Lower lobe of right lung (tissue), 2 donors: ENCODE data around the gene HSPA1L. TPM values are rescaled to one million over a fixed set of nuclear protein-coding genes. Genes with fewer than 3 reads are reported as not detected.
"Not testable (repeated sequence)": the region's sequence is repeated elsewhere in the genome, so short reads cannot be mapped to it uniquely, and the experiment has no call there.

Experiments
- ATAC-seq, 2 donors: fragments of 200-7000 bp; cut with Tn5 transposase; one replicate each; pipeline ENCODE4 v1.9.1; 2020 to 2022; ENCODE audit warnings: mild to moderate bottlenecking in 2 of 2, moderate library complexity in 2 of 2
- DNase-seq: peaks from one replicate; pipeline ENCODE4 v3.0.0-alpha.2; 2020
- H3K27ac ChIP-seq: fragments of 200-600 bp; one replicate; pipeline ENCODE4 v1.8.0; 2022
- H3K27me3 ChIP-seq: fragments of 200-600 bp; one replicate; pipeline ENCODE4 v1.8.0; 2022; ENCODE audit warnings: low read depth
- H3K36me3 ChIP-seq: fragments of 200-600 bp; one replicate; pipeline ENCODE4 v1.8.0; 2022; ENCODE audit warnings: mild to moderate bottlenecking
- H3K4me1 ChIP-seq: fragments of 200-600 bp; one replicate; pipeline ENCODE4 v1.8.0; 2022
- H3K4me3 ChIP-seq: fragments of 200-600 bp; one replicate; pipeline ENCODE4 v1.8.0; 2022; ENCODE audit warnings: mild to moderate bottlenecking
- H3K9me3 ChIP-seq: fragments of 200-600 bp; one replicate; pipeline ENCODE4 v1.8.0; 2022
- CTCF ChIP-seq: fragments of 200-600 bp; IDR thresholded peaks from one replicate; pipeline ENCODE4 v1.8.0; 2022; ENCODE audit warnings: antibody characterized with exemption, mild to moderate bottlenecking
- intact Hi-C: fragments of 100-400 bp; cut with DNase I; formaldehyde crosslinking; loops from one replicate; pipeline ENCODE4 v1.11.0; 2022
- total RNA-seq: library from RNA; stranded (reverse); fragmentation: NEBNext Ultra II Directional; extraction: Animal tissue kit (Norgen Biotek cat#: 25700); gene quantifications from one replicate; pipeline ENCODE4 v1.2.1, GENCODE V29; 2021
- donor health status: DM: no; HTN: yes; CAD: no; lungs with severe emphysema.

HSPA1L gene
- total RNA-seq, 1 donor from 2014 or later = 2.5 TPM

GRCh38 chr6:31861150-31861549, 46.1 kb upstream of the HSPA1L start:
- no peak for DNase-seq
- Histone ChIP-seq H3K4me3 (no peak overlapping the region), H3K4me1 (peaks cover 25% of the 10 kb centered on the region), H3K9me3 (no peaks in the 10 kb centered on the region), H3K27ac (no peak overlapping the region), H3K36me3 (peaks cover 48% of the 10 kb centered on the region), H3K27me3 (no peaks in the 10 kb centered on the region)
- no peak for ATAC-seq
- TF ChIP-seq CTCF = no peak
- intact Hi-C loops = no loop called here

DNA sequence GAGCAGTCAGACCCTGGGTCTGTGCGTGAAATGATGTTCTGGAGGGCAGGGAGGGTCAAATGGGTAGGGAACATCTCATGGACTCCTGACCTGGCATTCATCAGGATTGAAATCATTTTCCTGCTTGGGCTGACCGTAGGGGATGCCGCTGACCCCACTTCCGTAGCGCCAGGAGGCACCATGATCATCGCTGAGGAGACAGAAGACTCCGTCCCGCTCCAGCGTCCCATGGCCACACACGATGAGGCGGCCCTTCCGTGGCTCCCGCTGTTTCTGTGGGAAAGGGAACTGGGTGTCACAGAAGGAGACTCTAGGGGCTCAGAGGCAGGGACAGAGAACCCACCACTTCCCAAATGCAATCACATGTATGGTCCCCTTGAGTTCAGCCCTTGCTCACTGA, 45.3 kb upstream of the HSPA1L start:
- intact Hi-C loops = no loop called here
- no peaks in the 10 kb centered on the region for H3K27me3 ChIP-seq
- H3K9me3 ChIP-seq = no peaks in the 10 kb centered on the region
- H3K4me1 ChIP-seq = peaks cover 25% of the 10 kb centered on the region
- ATAC-seq (no peak), DNase-seq (no peak)
- no peak overlapping the region for H3K4me3 ChIP-seq
- peaks cover 48% of the 10 kb centered on the region for H3K36me3 ChIP-seq
- no peak for TF ChIP-seq CTCF
- H3K27ac ChIP-seq = no peak overlapping the region

DNA sequence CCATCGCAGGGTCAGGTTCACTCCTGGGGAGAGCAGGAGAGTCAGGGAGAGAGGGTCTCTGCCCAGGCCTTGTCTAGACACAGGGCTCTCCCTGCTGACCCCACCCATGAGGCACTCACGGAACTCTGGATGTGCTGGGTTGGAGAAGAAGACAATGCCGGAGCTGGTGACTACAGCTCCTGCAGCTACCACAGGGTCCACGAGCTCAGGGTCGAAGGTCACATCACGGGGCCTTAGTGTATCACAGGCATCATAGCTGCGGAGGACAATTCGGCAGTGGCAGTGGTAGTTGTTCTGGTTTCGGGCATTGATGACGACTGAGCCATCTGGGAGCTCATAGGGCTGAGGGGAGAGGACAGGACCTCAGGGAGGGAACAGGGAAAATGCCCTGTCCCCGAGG, 44.8 kb upstream of the HSPA1L start:
- H3K4me1 ChIP-seq = peaks cover 25% of the 10 kb centered on the region
- H3K36me3 ChIP-seq = peaks cover 48% of the 10 kb centered on the region
- intact Hi-C loops = no loop called here
- no peak overlapping the region for H3K4me3 ChIP-seq
- no peak overlapping the region for H3K27ac ChIP-seq
- H3K27me3 ChIP-seq = no peaks in the 10 kb centered on the region
- H3K9me3 ChIP-seq = no peaks in the 10 kb centered on the region
- ATAC-seq (no peak), DNase-seq (no peak)
- TF ChIP-seq CTCF = no peak

DNA sequence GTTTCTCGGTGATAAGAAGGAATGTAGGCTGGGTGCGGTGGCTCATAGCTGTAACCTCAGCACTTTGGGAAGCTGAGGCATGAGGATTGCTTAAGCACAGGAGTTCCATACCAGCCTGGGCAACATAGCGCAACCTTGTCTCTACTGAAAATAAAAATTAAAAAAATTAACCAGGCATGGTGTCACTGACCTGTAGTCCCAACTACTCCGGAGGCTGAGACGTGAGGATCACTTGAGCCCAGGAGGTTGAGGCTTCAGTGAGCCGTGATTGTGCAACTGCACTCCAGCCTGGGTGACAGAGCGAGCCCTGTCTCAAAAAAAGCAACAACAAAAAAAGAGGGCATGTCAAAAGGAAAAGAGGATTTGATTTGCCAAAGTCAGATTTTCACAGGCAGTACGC, 43.6 kb upstream of the HSPA1L start:
- Histone ChIP-seq H3K4me3 (no peak overlapping the region), H3K36me3 (peaks cover 48% of the 10 kb centered on the region), H3K27ac (no peak overlapping the region), H3K27me3 (no peaks in the 10 kb centered on the region), H3K9me3 (no peaks in the 10 kb centered on the region), H3K4me1 (peaks cover 17% of the 10 kb centered on the region)
- DNase-seq = no peak
- intact Hi-C loops = no loop called here
- TF ChIP-seq CTCF = no peak
- no peak for ATAC-seq

GRCh38 chr6:31857774-31858173, 42.7 kb upstream of the HSPA1L start:
- H3K36me3 ChIP-seq = peaks cover 48% of the 10 kb centered on the region

DNA sequence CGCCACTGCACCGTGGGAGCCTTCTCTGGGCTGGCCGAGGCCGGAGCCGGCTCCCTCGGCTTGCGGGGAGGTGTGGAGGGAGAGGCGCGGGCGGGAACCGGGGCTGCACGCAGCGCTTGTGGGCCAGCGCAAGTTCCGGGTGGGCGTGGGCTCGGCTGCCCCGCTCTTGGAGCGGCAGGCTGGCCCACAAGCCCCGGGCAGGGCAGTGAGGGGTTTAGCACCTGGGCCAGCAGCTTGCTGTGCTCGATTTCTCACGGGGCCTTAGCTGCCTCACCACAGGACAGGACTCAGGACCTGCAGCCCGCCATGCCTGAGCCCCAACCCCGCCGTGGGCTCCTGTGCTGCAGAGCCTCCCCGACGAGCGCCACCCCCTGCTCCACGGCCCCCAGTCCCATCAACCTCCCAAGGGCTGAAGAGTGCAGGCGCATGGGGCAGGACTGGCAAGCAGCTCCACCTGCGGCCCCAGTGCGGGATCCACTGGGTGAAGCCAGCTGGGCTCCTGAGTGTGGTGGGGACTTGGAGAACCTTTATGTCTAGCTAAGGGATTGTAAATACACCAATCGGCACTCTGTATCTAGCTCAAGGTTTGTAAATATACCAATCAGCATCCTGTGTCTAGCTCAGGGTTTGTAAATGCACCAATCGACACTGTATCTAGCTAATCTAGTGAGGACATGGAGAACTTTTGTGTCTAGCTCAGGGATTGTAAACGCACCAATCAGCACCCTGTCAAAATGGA, 37.1 kb upstream of the HSPA1L start:
- H3K36me3 ChIP-seq, DNase-seq, H3K4me3 ChIP-seq, H3K4me1 ChIP-seq, H3K27me3 ChIP-seq, H3K27ac ChIP-seq, H3K9me3 ChIP-seq, ATAC-seq, intact Hi-C loops: not testable (repeated sequence)

More at GRCh38 chr6:31857774-31858173, 42.7 kb upstream of the HSPA1L start:
- peaks cover 11% of the 10 kb centered on the region for H3K4me1 ChIP-seq
- DNase-seq, H3K27me3 ChIP-seq, H3K4me3 ChIP-seq, intact Hi-C loops, H3K9me3 ChIP-seq, ATAC-seq, H3K27ac ChIP-seq: not testable (repeated sequence)
